ENCODE results near the gene CNNM1.

- TF ChIP-seq EZH2phosphoT487 (IDR thresholded peaks at IDR 0.05; ENCODE audit: insufficient read depth, low read depth) (no peak), EZH2 (IDR thresholded peaks at IDR 0.05; ENCODE audit: insufficient read depth, poor library complexity, severe bottlenecking) (no peak)
Measured at GRCh38 chr10:99347672-99348071, 18.5 kb downstream of the CNNM1 start.
